Stomach (tissue), 9 donors: ENCODE measurements around the gene WWP2. TPM values are rescaled to one million over a fixed set of nuclear protein-coding genes. Genes with fewer than 3 reads are reported as not detected.

Experiments
- DNase-seq, 2 donors: peaks; one replicate each; pipeline versions ENCODE4 v3.0.0 to v3.0.0-alpha.2; 2013 to 2019
- H3K27ac ChIP-seq, 5 donors: fragments of 200-600 bp in 4 of 5; sonication (generic) in 4 of 5; one replicate each; pipeline ENCODE4 v1.5.1; 2013 to 2019; ENCODE audit warnings: mild to moderate bottlenecking in 1 of 5, moderate library complexity in 1 of 5
- H3K27me3 ChIP-seq, 3 donors: fragments of 200-600 bp; sonication (generic); one replicate each; pipeline ENCODE4 v1.5.1; 2017 to 2019; ENCODE audit warnings: mixed run types in 1 of 3
- H3K36me3 ChIP-seq, 4 donors: fragments of 200-600 bp; sonication (generic); 1 replicate in 3 of 4; 2 replicates in 1 of 4; pipeline ENCODE4 v1.5.1; 2016 to 2019
- H3K4me1 ChIP-seq, 4 donors: fragments of 200-600 bp; sonication (generic); one replicate each; pipeline ENCODE4 v1.5.1; 2016 to 2019
- H3K4me3 ChIP-seq, 4 donors: fragments of 200-600 bp; sonication (generic) in 3 of 4; one replicate each; pipeline ENCODE4 v1.5.1; 2016 to 2019; ENCODE audit warnings: mild to moderate bottlenecking in 1 of 4
- H3K9me3 ChIP-seq, 4 donors: fragments of 200-600 bp; sonication (generic); one replicate each; pipeline ENCODE4 v1.5.1; 2016 to 2019
- EP300 ChIP-seq: sonication (generic); formaldehyde crosslinking; IDR thresholded peaks from one replicate; pipeline ENCODE4 v1.6.1; 2017; ENCODE audit warnings: antibody characterized with exemption
- POLR2A ChIP-seq, 4 donors: fragments of 450-650 bp; IDR thresholded peaks; one replicate each; pipeline ENCODE4 v1.6.1; 2016; ENCODE audit warnings: antibody characterized with exemption in 4 of 4, control low read depth in 2 of 4, mild to moderate bottlenecking in 1 of 4, moderate library complexity in 1 of 4
- POLR2AphosphoS5 ChIP-seq, 3 donors: sonication (generic); formaldehyde crosslinking; IDR thresholded peaks; one replicate each; pipeline ENCODE4 v1.6.1; 2016; ENCODE audit warnings: antibody characterized with exemption in 3 of 3
- WGBS, 5 donors: extraction: QIAGEN DNeasy Blood & Tissue Kit in 3 of 5; methylation state at CpG; one replicate each; pipeline versions ENCODE4 v1.1.5 to v1.1.7; 2013 to 2018; 5-methylcytosine and 5-hydroxymethylcytosine counted together
- intact Hi-C: fragments of 100-400 bp; cut with DNase I; formaldehyde crosslinking; loops from one replicate; pipeline ENCODE4 v1.15.1; 2023; ENCODE audit warnings: low total_unique reads
- polyA plus RNA-seq, 3 donors: library from polyadenylated mRNA; stranded (reverse); fragments of 200-250 nt; gene quantifications; one replicate each; pipeline ENCODE4 v1.2.3, GENCODE V29; 2013
- total RNA-seq, 5 donors: library from RNA; depleted of rRNA; stranded (reverse); fragments of >200 nt; gene quantifications; one replicate each; pipeline versions ENCODE4 v1.1.0 to v1.2.3, GENCODE V29; 2014 to 2016
- TF ChIP-seq, protein P1 (sequence below), 7 experiments: fragments of 450-650 bp in 4 of 7; fragments of 200-600 bp in 3 of 7; sonication (generic) in 3 of 7; IDR thresholded peaks; one replicate each; pipeline ENCODE4 v1.5.1; 2016 to 2019; ENCODE audit warnings: antibody characterized with exemption in 7 of 7, control low read depth in 2 of 7, mild to moderate bottlenecking in 1 of 7
- donor health status: healthy with polysubstance abuse.
- donor health status: Bipolar disorder and iron deficiency.
- donor health status: healthy.

Gene WWP2
- total and polyA plus RNA-seq, 8 donors: 16.0 to 442 (median 35.2) TPM

DNA sequence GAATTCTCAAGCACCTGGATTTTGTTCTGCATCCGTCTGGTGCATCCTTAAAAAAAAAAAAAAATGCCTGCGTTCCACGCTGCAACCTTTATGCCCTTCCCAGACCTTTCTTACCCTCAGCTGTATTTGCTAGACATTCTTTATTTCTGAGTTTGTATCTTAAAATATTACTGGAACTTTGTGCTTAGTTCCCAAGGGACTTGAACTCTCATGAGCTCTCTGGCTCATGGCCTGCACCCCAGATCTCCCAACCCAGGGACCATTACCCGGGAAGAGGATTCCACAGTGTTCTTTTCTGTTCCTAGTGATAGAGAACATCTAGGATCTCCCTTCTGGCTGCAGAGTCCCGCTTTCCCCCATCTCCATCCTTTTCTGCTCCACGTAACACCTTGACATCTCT, 160.1 kb downstream of the WWP2 start:
- no peak overlapping the region for H3K27ac ChIP-seq
- 80 to 95% (median 94%) methylated on average over 6 of the region's 6 CpGs for WGBS, 5 donors

DNA sequence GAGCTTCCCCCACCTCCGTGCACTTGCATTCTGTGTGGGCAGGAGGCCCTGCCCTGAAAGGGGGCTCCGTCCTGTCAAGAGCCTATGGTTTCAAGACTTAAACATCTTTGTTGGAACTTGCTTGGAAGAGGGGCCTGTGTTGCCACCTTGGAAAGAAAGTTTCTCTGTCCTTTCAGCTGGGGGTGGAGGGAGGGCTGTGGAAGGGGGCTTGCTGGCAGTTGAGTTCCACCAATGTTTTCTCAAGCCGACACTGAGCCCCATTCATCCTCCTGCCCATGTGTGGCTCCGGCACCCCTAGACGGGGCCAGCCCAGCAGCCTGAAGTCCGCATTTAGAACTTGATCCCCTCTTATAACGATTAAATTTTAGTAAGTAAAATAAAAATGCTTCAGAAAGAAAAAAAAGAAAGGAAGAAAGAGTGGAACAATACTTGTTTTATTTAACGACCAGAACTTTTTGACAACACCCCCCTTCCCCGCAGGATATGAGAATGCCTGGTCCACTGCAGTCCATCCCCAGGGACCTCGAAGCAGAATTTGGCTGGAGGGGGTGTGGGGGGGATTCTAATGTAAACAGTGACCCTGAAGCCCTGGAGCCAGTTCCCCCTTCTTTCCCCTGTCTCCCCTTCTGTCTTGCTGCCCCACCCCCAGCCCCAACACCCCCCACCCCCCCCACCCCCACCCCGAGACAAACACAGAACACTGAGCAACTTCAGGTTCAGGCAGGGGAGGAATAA, 162.1 kb downstream of the WWP2 start:
- Histone ChIP-seq H3K27me3 (no peaks in the 10 kb centered on the region), H3K9me3 (no peaks in the 10 kb centered on the region), H3K36me3 (peaks cover 0 to 55% (median 36%) of the 10 kb centered on the region in 4 donors), H3K27ac (peak overlapping the region in 3 of 5 donors; percentile 67 to 83 (median 67)), H3K4me3 (no peak overlapping the region), H3K4me1 (peaks cover 0 to 33% (median 18%) of the 10 kb centered on the region in 4 donors)
- no peak for DNase-seq
- TF ChIP-seq EP300: no peak
- TF ChIP-seq, protein P1, sequence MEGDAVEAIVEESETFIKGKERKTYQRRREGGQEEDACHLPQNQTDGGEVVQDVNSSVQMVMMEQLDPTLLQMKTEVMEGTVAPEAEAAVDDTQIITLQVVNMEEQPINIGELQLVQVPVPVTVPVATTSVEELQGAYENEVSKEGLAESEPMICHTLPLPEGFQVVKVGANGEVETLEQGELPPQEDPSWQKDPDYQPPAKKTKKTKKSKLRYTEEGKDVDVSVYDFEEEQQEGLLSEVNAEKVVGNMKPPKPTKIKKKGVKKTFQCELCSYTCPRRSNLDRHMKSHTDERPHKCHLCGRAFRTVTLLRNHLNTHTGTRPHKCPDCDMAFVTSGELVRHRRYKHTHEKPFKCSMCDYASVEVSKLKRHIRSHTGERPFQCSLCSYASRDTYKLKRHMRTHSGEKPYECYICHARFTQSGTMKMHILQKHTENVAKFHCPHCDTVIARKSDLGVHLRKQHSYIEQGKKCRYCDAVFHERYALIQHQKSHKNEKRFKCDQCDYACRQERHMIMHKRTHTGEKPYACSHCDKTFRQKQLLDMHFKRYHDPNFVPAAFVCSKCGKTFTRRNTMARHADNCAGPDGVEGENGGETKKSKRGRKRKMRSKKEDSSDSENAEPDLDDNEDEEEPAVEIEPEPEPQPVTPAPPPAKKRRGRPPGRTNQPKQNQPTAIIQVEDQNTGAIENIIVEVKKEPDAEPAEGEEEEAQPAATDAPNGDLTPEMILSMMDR (IDR thresholded peaks at IDR 0.05): no peak
- TF ChIP-seq POLR2A (IDR thresholded peaks at IDR 0.05): no peak
- no peak for TF ChIP-seq POLR2AphosphoS5 (IDR thresholded peaks at IDR 0.05)
- 72 to 83% (median 76%) methylated on average over 11 of the region's 11 CpGs for WGBS, 5 donors
- intact Hi-C loops: no loop called here

More for the DNA sequence above, 160.1 kb downstream of the WWP2 start:
- no peak for DNase-seq
- Histone ChIP-seq H3K27me3 (no peaks in the 10 kb centered on the region), H3K36me3 (peaks cover 0 to 59% (median 39%) of the 10 kb centered on the region in 4 donors), H3K9me3 (no peaks in the 10 kb centered on the region), H3K4me3 (no peak overlapping the region), H3K4me1 (peaks cover 0 to 24% (median 14%) of the 10 kb centered on the region in 4 donors)
- TF ChIP-seq POLR2A (IDR thresholded peaks at IDR 0.05) (no peak), POLR2AphosphoS5 (IDR thresholded peaks at IDR 0.05) (no peak), EP300 (no peak)
- TF ChIP-seq, protein P1 (IDR thresholded peaks at IDR 0.05): no peak
- intact Hi-C loops: no loop called here

- Histone ChIP-seq H3K27ac (peak overlapping the region; percentile 9 to 83 (median 67)), H3K27me3 (no peaks in the 10 kb centered on the region), H3K9me3 (no peaks in the 10 kb centered on the region), H3K4me3 (peak overlapping the region in 2 of 4 donors; percentile 11 to 12), H3K4me1 (peaks cover 0 to 35% (median 18%) of the 10 kb centered on the region in 4 donors), H3K36me3 (peaks cover under 1 to 58% (median 41%) of the 10 kb centered on the region in 4 donors)
- intact Hi-C loops: no loop called here
- 24 to 59% (median 43%) methylated on average over 18 to 19 of the region's 19 CpGs for WGBS, 5 donors
- TF ChIP-seq POLR2AphosphoS5 (IDR thresholded peaks at IDR 0.05) (no peak), POLR2A (IDR thresholded peaks at IDR 0.05) (no peak), EP300 (no peak)
- TF ChIP-seq, protein P1 (IDR thresholded peaks at IDR 0.05): no peak
- peak in 1 of 2 donors; percentile 87 for DNase-seq
These were observed 162.7 kb downstream of the WWP2 start for GRCh38 chr16:69924777-69925191.

GRCh38 chr16:69925311-69925710, 163.2 kb downstream of the WWP2 start:
- no peak for DNase-seq
- H3K4me3 ChIP-seq: peak overlapping the region in 2 of 4 donors; percentile 11 to 12
- peaks cover 4 to 58% (median 43%) of the 10 kb centered on the region in 4 donors for H3K36me3 ChIP-seq
- WGBS, 5 donors: 69 to 73% (median 70%) methylated on average over 8 of the region's 8 CpGs
- intact Hi-C loops: no loop called here
- no peaks in the 10 kb centered on the region for H3K9me3 ChIP-seq
- no peaks in the 10 kb centered on the region for H3K27me3 ChIP-seq
- TF ChIP-seq POLR2A (IDR thresholded peaks at IDR 0.05) (no peak), POLR2AphosphoS5 (IDR thresholded peaks at IDR 0.05) (no peak), EP300 (no peak)
- TF ChIP-seq, protein P1 (IDR thresholded peaks at IDR 0.05): no peak
- peak overlapping the region; percentile 29 to 83 (median 67) for H3K27ac ChIP-seq
- H3K4me1 ChIP-seq: peaks cover 0 to 40% (median 20%) of the 10 kb centered on the region in 4 donors
